Measurements from ENCODE around the gene ALPK1.
A peak's percentile ranks its signal among the peaks of the same experiment; 100 is the strongest.
"Not testable (repeated sequence)": the region's sequence is repeated elsewhere in the genome, so short reads cannot be mapped to it uniquely, and the experiment has no call there.

ALPK1 gene

GRCh38 chr4:112381996-112382692 is 85.0 kb downstream of the ALPK1 start:
- peak; percentile 62 for DNase-seq

GRCh38 chr4:112386071-112386470 is 88.9 kb downstream of the ALPK1 start:
- DNase-seq: no peak

- DNase-seq: peak; percentile 33
These were observed 104.9 kb downstream of the ALPK1 start for GRCh38 chr4:112402098-112402497.

GRCh38 chr4:112403101-112403945 is 106.2 kb downstream of the ALPK1 start:
- no peak for DNase-seq

- DNase-seq: no peak
These were observed 113.2 kb downstream of the ALPK1 start for GRCh38 chr4:112410364-112410763.

GRCh38 chr4:112410804-112411203 is 113.6 kb downstream of the ALPK1 start:
- no peak for DNase-seq

- DNase-seq: no peak
These were observed 114.8 kb downstream of the ALPK1 start for GRCh38 chr4:112411781-112412550.

GRCh38 chr4:112416464-112416863 is 119.3 kb downstream of the ALPK1 start:
- DNase-seq: no peak

GRCh38 chr4:112418092-112418491 is 120.9 kb downstream of the ALPK1 start:
- no peak for DNase-seq

- DNase-seq: no peak
These were observed 124.7 kb downstream of the ALPK1 start for GRCh38 chr4:112421911-112422310.

- no peak for DNase-seq
These were observed 125.5 kb downstream of the ALPK1 start for GRCh38 chr4:112422644-112423043.

- no peak for DNase-seq
These were observed 126.4 kb downstream of the ALPK1 start for GRCh38 chr4:112423591-112423990.

- no peak for DNase-seq
These were observed 128.7 kb downstream of the ALPK1 start for GRCh38 chr4:112425823-112426222.

- DNase-seq: no peak
These were observed 129.2 kb downstream of the ALPK1 start for GRCh38 chr4:112426416-112426815.

- no peak for DNase-seq
These were observed 134.0 kb downstream of the ALPK1 start for GRCh38 chr4:112431158-112431557.

- no peak for DNase-seq
These were observed 139.8 kb downstream of the ALPK1 start for GRCh38 chr4:112436987-112437386.

GRCh38 chr4:112442226-112442625 is 145.1 kb downstream of the ALPK1 start:
- DNase-seq: not testable (repeated sequence)

- no peak for DNase-seq
These were observed 151.3 kb downstream of the ALPK1 start for GRCh38 chr4:112448306-112449132.

GRCh38 chr4:112449708-112450107 is 152.5 kb downstream of the ALPK1 start:
- no peak for DNase-seq

- DNase-seq: no peak
These were observed 153.9 kb downstream of the ALPK1 start for GRCh38 chr4:112451104-112451503.

- DNase-seq: no peak
These were observed 154.7 kb downstream of the ALPK1 start for GRCh38 chr4:112451831-112452230.

GRCh38 chr4:112453321-112453720 is 156.2 kb downstream of the ALPK1 start:
- DNase-seq: no peak

GRCh38 chr4:112472318-112472717 is 175.1 kb downstream of the ALPK1 start:
- no peak for DNase-seq

All from NCI-H2171 (cell line).